Neural crest cell (in vitro differentiated cells): Measurements from ENCODE around the gene ZNF597. TPM values are rescaled to one million over a fixed set of nuclear protein-coding genes. Genes with fewer than 3 reads are reported as not detected.

Experiments
- DNase-seq: peaks from one replicate; pipeline ENCODE4 v3.0.0; 2021; ENCODE audit warnings: low read depth, mixed read lengths, low spot score
- H3K27ac Mint-ChIP-seq: one replicate; pipeline ENCODE4 v1.8.0; 2021; ENCODE audit warnings: mild to moderate bottlenecking, mixed read lengths; ENCODE audit not compliant: unreplicated experiment
- H3K27me3 Mint-ChIP-seq: 2 replicates; pipeline ENCODE4 v1.8.0; 2021; ENCODE audit warnings: low read depth, mild to moderate bottlenecking, mixed read lengths
- H3K36me3 Mint-ChIP-seq: 2 replicates; pipeline ENCODE4 v1.8.0; 2021; ENCODE audit warnings: low read depth, mild to moderate bottlenecking, mixed read lengths
- H3K4me1 Mint-ChIP-seq: 2 replicates; pipeline ENCODE4 v1.8.0; 2021; ENCODE audit warnings: mixed read lengths
- H3K4me3 Mint-ChIP-seq: one replicate; pipeline ENCODE4 v1.8.0; 2021; ENCODE audit warnings: mild to moderate bottlenecking, mixed read lengths
- H3K9me3 Mint-ChIP-seq: 2 replicates; pipeline ENCODE4 v1.8.0; 2021; ENCODE audit warnings: mixed read lengths
- CTCF ChIP-seq: fragments of 200-600 bp; sonication (generic); conservative IDR thresholded peaks from 2 replicates; pipeline ENCODE4 v1.5.0; 2021; ENCODE audit warnings: antibody characterized with exemption, mild to moderate bottlenecking
- total RNA-seq: library from RNA; stranded (reverse); gene quantifications from 2 replicates; pipeline ENCODE4 v1.2.1, GENCODE V29; 2021

The ZNF597 gene
- total RNA-seq, 1 donor from 2014 or later = 2.0 TPM

GRCh38 chr16:3486506-3487215, 43.4 kb upstream of the ZNF597 start:
- TF ChIP-seq CTCF = no peak
- Mint-ChIP-seq H3K9me3 (no peaks in the 10 kb centered on the region), H3K4me3 (no peak overlapping the region), H3K27me3 (no peaks in the 10 kb centered on the region), H3K36me3 (peaks cover 5% of the 10 kb centered on the region), H3K27ac (no peak overlapping the region), H3K4me1 (no peaks in the 10 kb centered on the region)
- DNase-seq = no peak

GRCh38 chr16:3485821-3486505, 42.7 kb upstream of the ZNF597 start:
- DNase-seq = no peak
- no peak for TF ChIP-seq CTCF
- Mint-ChIP-seq H3K36me3 (peaks cover 5% of the 10 kb centered on the region), H3K27me3 (no peaks in the 10 kb centered on the region), H3K4me3 (no peak overlapping the region), H3K4me1 (no peaks in the 10 kb centered on the region), H3K27ac (no peak overlapping the region), H3K9me3 (no peaks in the 10 kb centered on the region)

- no peak for TF ChIP-seq CTCF
- no peak overlapping the region for H3K27ac Mint-ChIP-seq
- no peaks in the 10 kb centered on the region for H3K27me3 Mint-ChIP-seq
- H3K9me3 Mint-ChIP-seq = no peaks in the 10 kb centered on the region
- no peak overlapping the region for H3K4me3 Mint-ChIP-seq
- H3K4me1 Mint-ChIP-seq = no peaks in the 10 kb centered on the region
- DNase-seq = no peak
- H3K36me3 Mint-ChIP-seq = peaks cover 5% of the 10 kb centered on the region
These were observed 41.9 kb upstream of the ZNF597 start for GRCh38 chr16:3485097-3485745.

- TF ChIP-seq CTCF = no peak
- Mint-ChIP-seq H3K27ac (no peak overlapping the region), H3K27me3 (no peaks in the 10 kb centered on the region), H3K4me1 (no peaks in the 10 kb centered on the region), H3K9me3 (no peaks in the 10 kb centered on the region), H3K36me3 (peaks cover 5% of the 10 kb centered on the region), H3K4me3 (no peak overlapping the region)
- no peak for DNase-seq
These were observed 41.2 kb upstream of the ZNF597 start for GRCh38 chr16:3484318-3485096.

- no peak for TF ChIP-seq CTCF
- no peak for DNase-seq
- Mint-ChIP-seq H3K4me3 (no peak overlapping the region), H3K9me3 (no peaks in the 10 kb centered on the region), H3K36me3 (peaks cover 5% of the 10 kb centered on the region), H3K27ac (no peak overlapping the region), H3K27me3 (no peaks in the 10 kb centered on the region), H3K4me1 (peaks cover 7% of the 10 kb centered on the region)
These were observed 39.4 kb upstream of the ZNF597 start for GRCh38 chr16:3482659-3483241.
